Middle frontal gyrus (tissue), 1 donor: ENCODE measurements around the gene KLC4.

Experiments used
- DNase-seq: peaks from one replicate; pipeline ENCODE4 v3.0.0-alpha.2; 2015; ENCODE audit warnings: low spot score; ENCODE audit errors: extremely low spot score

The KLC4 gene

GRCh38 chr6:43059168-43060033 lies at the start of gene KLC4, which contains the start of gene MRPL2:
TSS of gene KLC4 (plus strand) at chr6:43059631. CDS start at chr6:43061336, 1,705 bp downstream.
TSS of gene MRPL2 (minus strand) at chr6:43059434. CDS start at chr6:43059381, 53 bp downstream.
- DNase-seq, result peak; percentile 98

DNA sequence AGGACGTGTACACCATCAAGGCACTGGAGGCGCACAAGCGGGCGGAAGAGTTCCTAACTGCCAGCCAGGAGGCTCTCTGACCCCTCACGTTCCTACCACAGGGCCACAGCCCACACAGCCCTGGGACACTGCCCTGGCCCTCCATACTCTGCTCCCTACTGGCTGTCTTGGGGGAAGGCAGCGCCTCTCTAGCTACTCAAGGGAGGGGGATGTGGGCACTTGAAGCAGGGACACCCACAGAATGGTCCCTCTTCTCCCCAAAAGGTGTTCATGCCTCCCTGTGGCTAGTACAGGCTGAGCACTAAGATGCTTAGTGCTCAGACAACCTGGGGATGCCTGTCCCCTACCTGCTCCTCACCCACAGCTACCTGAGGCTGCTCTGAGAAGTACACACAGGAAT lies 48.2 kb upstream of the KLC4 start:
- DNase-seq, result no peak

DNA sequence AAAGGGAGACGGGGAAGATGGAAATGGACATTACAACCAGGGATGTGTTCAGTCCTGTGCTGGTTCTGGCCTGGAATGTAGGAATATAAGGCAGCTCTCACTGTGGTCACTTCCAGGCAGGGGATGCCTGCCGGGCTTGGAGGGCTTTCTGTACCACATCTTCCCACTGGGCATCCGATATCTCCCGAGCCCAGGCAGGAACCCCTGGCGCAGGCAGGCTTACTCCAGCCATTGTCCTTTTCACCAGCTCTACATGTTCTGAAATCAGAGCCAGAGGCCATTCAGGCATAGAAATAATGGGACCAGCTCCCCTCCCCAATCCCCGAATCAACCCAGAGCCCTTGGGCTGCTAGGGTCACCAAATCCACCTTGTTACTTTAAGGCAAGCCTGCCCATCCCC lies 47.1 kb upstream of the KLC4 start:
- no peak for DNase-seq

DNA sequence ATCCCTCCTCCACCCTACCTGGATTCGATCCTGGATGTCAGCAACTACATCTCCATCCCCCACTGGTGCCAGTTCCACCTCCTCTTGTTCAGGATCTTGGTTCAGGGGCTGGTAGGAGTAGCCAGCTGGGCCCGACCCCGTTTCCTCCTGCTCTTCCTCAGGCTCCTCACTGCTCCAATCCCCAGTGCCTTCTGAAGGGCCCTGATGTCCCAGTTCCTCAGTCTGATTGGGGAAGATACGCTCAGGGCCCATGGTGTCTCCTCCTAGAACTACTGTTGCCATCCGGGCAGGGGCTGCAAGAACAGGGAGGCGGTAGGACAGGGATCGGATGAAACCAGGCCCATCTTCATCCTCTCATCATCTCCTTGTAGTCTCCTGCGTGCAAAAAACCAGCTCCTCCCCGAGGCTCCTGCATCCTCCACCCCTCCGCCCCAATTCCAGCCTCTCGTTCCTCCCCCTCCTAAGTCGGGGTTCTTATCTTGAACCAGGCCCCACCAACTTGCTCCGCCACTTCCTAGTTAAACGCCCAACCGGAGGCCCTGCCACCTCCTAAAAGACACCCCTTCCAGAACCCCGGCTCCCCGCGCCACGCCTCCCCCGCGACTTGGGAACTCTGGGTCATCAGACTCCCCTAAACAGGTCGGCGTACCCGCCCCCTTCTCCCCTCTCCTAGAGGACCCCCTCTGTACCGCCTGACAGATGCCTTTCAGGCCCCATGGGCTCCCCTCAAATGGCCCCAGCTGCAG lies 46.2 kb upstream of the KLC4 start:
- DNase-seq, result no peak

- peak; percentile 98 for DNase-seq
These were observed 45.5 kb upstream of the KLC4 start, which contains the start of the genes KLHDC3 and MEA1 for GRCh38 chr6:43013843-43014433. TSS of gene KLHDC3 (plus strand) at chr6:43014249. CDS start at chr6:43017193, 2,944 bp downstream. TSS of gene MEA1 (minus strand) at chr6:43013946. CDS start at chr6:43013813, 133 bp downstream.

- no peak for DNase-seq
These were observed 45.0 kb upstream of the KLC4 start for GRCh38 chr6:43014434-43014909.

GRCh38 chr6:43016176-43016942 lies 43.1 kb upstream of the KLC4 start:
- no peak for DNase-seq

GRCh38 chr6:43016943-43017334 lies 42.5 kb upstream of the KLC4 start:
- no peak for DNase-seq

DNA sequence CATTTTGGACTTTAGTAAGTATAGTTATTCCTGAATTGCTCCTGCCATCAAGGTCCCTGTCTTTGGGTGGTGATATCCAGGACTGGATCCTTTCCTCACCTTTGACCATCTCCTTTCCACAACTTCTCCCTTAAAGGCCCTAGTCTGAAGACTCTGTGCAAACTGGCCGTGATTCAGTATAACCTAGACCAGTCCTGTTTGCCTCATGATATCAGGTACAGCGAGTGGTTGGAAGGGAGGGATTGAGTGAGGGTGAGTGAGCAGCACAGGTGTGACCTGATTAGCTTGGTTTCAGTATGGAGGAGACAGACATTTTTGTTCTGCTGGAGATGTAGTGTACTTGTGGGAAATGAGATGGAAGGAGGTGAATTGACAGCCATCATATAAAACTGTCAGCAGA lies 40.3 kb upstream of the KLC4 start:
- no peak for DNase-seq

GRCh38 chr6:43020052-43020705 lies 39.3 kb upstream of the KLC4 start:
- no peak for DNase-seq

GRCh38 chr6:43020847-43021246 lies 38.6 kb upstream of the KLC4 start:
- DNase-seq, result no peak

DNA sequence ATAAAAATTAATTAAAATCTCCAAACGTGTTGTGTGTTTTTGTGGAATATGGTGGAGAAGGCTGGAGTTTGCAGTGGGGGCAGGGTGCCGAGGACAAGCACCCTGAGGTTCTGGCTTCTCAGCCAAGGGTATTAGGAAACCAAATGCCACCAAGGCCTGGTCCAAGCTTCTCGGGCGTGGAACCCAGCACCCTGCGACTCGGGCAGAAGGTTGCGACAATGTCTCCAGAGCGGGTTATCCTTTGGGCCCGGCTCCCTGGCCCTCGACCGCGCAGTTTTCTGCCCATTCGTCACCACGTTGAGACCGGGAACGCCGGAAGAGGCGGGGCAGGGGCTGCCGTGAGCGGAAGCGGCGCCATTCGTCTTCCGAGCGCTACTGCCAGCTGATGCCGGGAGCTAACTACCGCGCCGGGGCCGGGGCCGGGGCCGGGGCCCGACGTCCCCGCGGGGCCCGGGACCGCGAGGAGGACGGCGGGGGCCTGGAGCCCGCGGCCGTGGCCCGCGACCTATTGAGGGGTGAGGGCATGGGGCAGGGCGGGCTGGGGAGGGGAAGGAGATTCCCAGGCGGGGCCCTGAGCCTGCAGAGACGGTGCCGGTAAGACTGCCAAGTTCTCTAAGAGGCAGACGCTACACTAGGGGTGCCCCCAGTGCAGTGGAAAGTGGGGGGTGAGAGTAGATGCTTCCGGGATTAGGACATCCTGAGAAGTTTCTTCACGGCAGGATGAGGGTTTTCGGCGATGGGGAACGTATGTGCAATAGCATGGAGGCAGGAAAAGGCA lies 38.0 kb upstream of the KLC4 start, which contains the start of gene RRP36:
Gene RRP36, plus strand, starts transcription at position 354 of the 778 bp plus-strand sequence. Its CDS starts 32 bp downstream, at position 386.
- DNase-seq, result peak; percentile 62

DNA sequence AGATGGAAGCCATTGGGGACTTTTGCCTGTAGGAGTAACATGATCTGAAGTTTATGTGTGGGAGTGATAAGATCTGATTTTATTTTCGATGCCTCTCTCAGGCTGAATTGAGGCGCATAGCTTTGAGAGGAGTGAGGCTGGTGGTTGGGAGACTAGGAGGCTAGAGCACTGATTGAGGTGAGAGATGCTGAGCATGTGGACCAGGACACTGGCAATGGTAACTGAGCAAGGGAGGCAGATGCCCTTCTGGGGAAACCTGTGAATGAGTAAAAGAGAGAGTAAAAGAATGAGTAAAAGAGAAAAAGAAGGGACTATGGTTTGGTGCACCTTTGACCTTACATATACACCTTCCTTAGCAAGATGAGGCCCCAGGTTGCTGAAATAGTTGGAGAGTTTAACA lies 35.0 kb upstream of the KLC4 start:
- DNase-seq, result no peak

- DNase-seq, result no peak
These were observed 33.1 kb upstream of the KLC4 start for GRCh38 chr6:43026365-43026764.

DNA sequence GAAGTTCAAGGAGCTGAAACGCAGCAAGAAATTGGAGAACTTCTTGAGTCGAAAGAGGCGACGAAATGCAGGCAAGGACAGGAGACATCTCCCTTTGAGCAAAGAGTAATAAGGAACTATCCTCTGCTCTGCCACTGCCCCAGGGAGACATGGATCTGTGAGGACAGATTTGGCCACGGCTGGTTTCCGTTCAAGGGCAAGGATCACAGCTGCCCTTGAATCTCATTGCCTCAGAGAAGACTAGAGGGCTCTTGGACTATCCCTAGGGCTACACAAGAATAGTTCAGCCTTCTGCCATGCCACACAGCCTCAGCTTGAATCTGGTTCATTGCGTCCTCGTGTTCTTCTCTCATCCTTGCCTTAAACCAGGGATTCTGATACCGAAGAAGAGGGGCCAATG lies 30.3 kb upstream of the KLC4 start:
- DNase-seq, result no peak

- no peak for DNase-seq
These were observed 27.1 kb upstream of the KLC4 start for GRCh38 chr6:43032326-43032725.

GRCh38 chr6:43033496-43034189 lies 25.8 kb upstream of the KLC4 start:
- no peak for DNase-seq

DNA sequence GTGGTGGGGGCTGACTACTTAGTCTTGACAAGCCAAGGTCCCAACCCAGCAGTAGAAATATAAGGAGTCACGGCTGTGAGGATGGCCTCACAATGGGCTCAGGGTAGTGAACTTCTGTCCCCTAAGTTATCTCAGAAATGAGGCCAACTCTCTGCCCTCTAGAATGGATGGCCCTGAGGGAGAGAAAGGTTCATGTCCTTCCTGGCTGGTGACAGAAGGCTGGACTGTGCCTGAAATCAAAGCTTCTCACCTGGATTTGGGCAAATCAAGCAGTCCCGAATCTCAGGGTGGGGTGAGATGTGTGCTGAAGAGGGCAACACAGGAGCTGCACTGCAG lies 25.3 kb upstream of the KLC4 start:
- no peak for DNase-seq
